Upper lobe of left lung (tissue), 6 donors: Measurements from ENCODE around the gene UBE3B. TPM values are rescaled to one million over a fixed set of nuclear protein-coding genes. Genes with fewer than 3 reads are reported as not detected.

ENCODE experiments used
- ATAC-seq, 2 donors: fragments of 200-7000 bp; cut with Tn5 transposase; one replicate each; pipeline ENCODE4 v1.9.1; 2022; ENCODE audit warnings: mild to moderate bottlenecking in 2 of 2, moderate library complexity in 2 of 2; ENCODE audit not compliant: low FRiP score in 2 of 2
- DNase-seq, 2 donors: peaks; one replicate each; pipeline ENCODE4 v3.0.0-alpha.2; 2019 to 2020
- H3K27ac ChIP-seq, 4 donors: fragments of 200-600 bp; sonication (generic); one replicate each; pipeline ENCODE4 v1.5.1; 2016 to 2019
- H3K27me3 ChIP-seq, 4 donors: fragments of 200-600 bp; sonication (generic); one replicate each; pipeline ENCODE4 v1.5.1; 2017 to 2019
- H3K36me3 ChIP-seq, 4 donors: fragments of 200-600 bp; sonication (generic); one replicate each; pipeline ENCODE4 v1.5.1; 2016 to 2019
- H3K4me1 ChIP-seq, 4 donors: fragments of 200-600 bp; sonication (generic); one replicate each; pipeline ENCODE4 v1.5.1; 2018 to 2019
- H3K4me3 ChIP-seq, 4 donors: fragments of 200-600 bp; sonication (generic); one replicate each; pipeline ENCODE4 v1.5.1; 2017 to 2019; ENCODE audit warnings: mild to moderate bottlenecking in 2 of 4, moderate library complexity in 1 of 4
- H3K9me3 ChIP-seq, 4 donors: fragments of 200-600 bp; sonication (generic); one replicate each; pipeline ENCODE4 v1.5.1; 2018 to 2019
- CTCF ChIP-seq, 6 experiments: fragments of 450-650 bp in 4 of 6; fragments of 200-600 bp in 2 of 6; sonication (generic) in 2 of 6; IDR thresholded peaks; one replicate each; pipeline ENCODE4 v1.5.1; 2016 to 2019; ENCODE audit warnings: antibody characterized with exemption in 6 of 6
- EP300 ChIP-seq, 4 donors: sonication (generic); formaldehyde crosslinking; IDR thresholded peaks; one replicate each; pipeline ENCODE4 v1.5.1; 2017; ENCODE audit warnings: antibody characterized with exemption in 4 of 4, control low read depth in 2 of 4
- POLR2A ChIP-seq, 4 donors: fragments of 450-650 bp; IDR thresholded peaks; one replicate each; pipeline ENCODE4 v1.5.1; 2016 to 2017; ENCODE audit warnings: antibody characterized with exemption in 4 of 4, mild to moderate bottlenecking in 2 of 4
- POLR2AphosphoS5 ChIP-seq, 2 donors: sonication (generic); formaldehyde crosslinking; IDR thresholded peaks; one replicate each; pipeline ENCODE4 v1.5.1; 2017; ENCODE audit warnings: antibody characterized with exemption in 2 of 2
- WGBS, 2 donors: methylation state at CpG; one replicate each; pipeline ENCODE4 v1.1.5; 2017 to 2018; 5-methylcytosine and 5-hydroxymethylcytosine counted together
- total RNA-seq, 6 donors: library from RNA; depleted of rRNA in 4 of 6; stranded (reverse); fragments of >200 nt in 4 of 6; gene quantifications; one replicate each; pipeline versions ENCODE4 v1.1.0 to v1.2.1, GENCODE V29; 2016 to 2021
- donor health status: DM: no; HTN: no; CAD: no; lungs with moderate emphysema.
- donor health status: DM: no; HTN: yes; CAD: no; lungs with severe emphysema.

UBE3B gene
- total RNA-seq, 6 donors from 2014 or later, result 27.0 to 69.1 (median 44.7) TPM

GRCh38 chr12:109487181-109488050 lies 10.0 kb downstream of the UBE3B start:
- DNase-seq (no peak), ATAC-seq (no peak)
- Histone ChIP-seq H3K4me3 (no peak overlapping the region), H3K27ac (no peak overlapping the region), H3K9me3 (no peaks in the 10 kb centered on the region), H3K4me1 (no peaks in the 10 kb centered on the region), H3K36me3 (peaks cover 67 to 94% (median 84%) of the 10 kb centered on the region in 4 donors), H3K27me3 (no peaks in the 10 kb centered on the region)
- TF ChIP-seq EP300 (IDR thresholded peaks at IDR 0.05), result no peak
- no peak for TF ChIP-seq CTCF (IDR thresholded peaks at IDR 0.05)
- TF ChIP-seq POLR2AphosphoS5 (IDR thresholded peaks at IDR 0.05), result no peak
- no peak for TF ChIP-seq POLR2A (IDR thresholded peaks at IDR 0.05)
- WGBS, 2 donors, result 87 to 95% methylated on average over 9 of the region's 9 CpGs

- no peak for TF ChIP-seq POLR2AphosphoS5 (IDR thresholded peaks at IDR 0.05)
- TF ChIP-seq CTCF (IDR thresholded peaks at IDR 0.05), result no peak
- TF ChIP-seq POLR2A (IDR thresholded peaks at IDR 0.05), result no peak
- TF ChIP-seq EP300 (IDR thresholded peaks at IDR 0.05), result no peak
- no peak overlapping the region for H3K4me3 ChIP-seq
- DNase-seq (no peak), ATAC-seq (no peak)
- peaks cover 67 to 97% (median 87%) of the 10 kb centered on the region in 4 donors for H3K36me3 ChIP-seq
- H3K4me1 ChIP-seq, result no peaks in the 10 kb centered on the region
- H3K27ac ChIP-seq, result no peak overlapping the region
- H3K9me3 ChIP-seq, result no peaks in the 10 kb centered on the region
- no peaks in the 10 kb centered on the region for H3K27me3 ChIP-seq
- WGBS, 2 donors, result 83% methylated on average over 7 of the region's 7 CpGs
Observed at GRCh38 chr12:109488051-109488665, 10.7 kb downstream of the UBE3B start.

GRCh38 chr12:109489016-109489954 lies 11.9 kb downstream of the UBE3B start:
- Histone ChIP-seq H3K27me3 (no peaks in the 10 kb centered on the region), H3K27ac (no peak overlapping the region), H3K9me3 (no peaks in the 10 kb centered on the region), H3K4me1 (no peaks in the 10 kb centered on the region), H3K36me3 (peaks cover 61 to 97% (median 80%) of the 10 kb centered on the region in 4 donors), H3K4me3 (no peak overlapping the region)
- 93 to 95% methylated on average over 14 of the region's 14 CpGs for WGBS, 2 donors
- no peak for TF ChIP-seq POLR2AphosphoS5 (IDR thresholded peaks at IDR 0.05)
- no peak for TF ChIP-seq EP300 (IDR thresholded peaks at IDR 0.05)
- no peak for TF ChIP-seq POLR2A (IDR thresholded peaks at IDR 0.05)
- no peak for TF ChIP-seq CTCF (IDR thresholded peaks at IDR 0.05)
- DNase-seq, result no peak
- no peak for ATAC-seq

- Histone ChIP-seq H3K36me3 (peaks cover 59 to 97% (median 80%) of the 10 kb centered on the region in 4 donors), H3K27me3 (no peaks in the 10 kb centered on the region), H3K4me1 (no peaks in the 10 kb centered on the region), H3K4me3 (no peak overlapping the region), H3K27ac (no peak overlapping the region), H3K9me3 (no peaks in the 10 kb centered on the region)
- DNase-seq (no peak), ATAC-seq (no peak)
- no peak for TF ChIP-seq POLR2AphosphoS5 (IDR thresholded peaks at IDR 0.05)
- TF ChIP-seq POLR2A (IDR thresholded peaks at IDR 0.05), result no peak
- TF ChIP-seq CTCF (IDR thresholded peaks at IDR 0.05), result no peak
- no peak for TF ChIP-seq EP300 (IDR thresholded peaks at IDR 0.05)
- whole genome bisulfite sequencing, 2 donors, result 92 to 100% methylated on average over 1 of the region's 1 CpG
Observed at GRCh38 chr12:109489955-109490565, 12.6 kb downstream of the UBE3B start.
